ENCODE results near the gene PLVAP.

Gene PLVAP

GRCh38 chr19:17330262-17331044 lies 46.7 kb downstream of the PLVAP start:
- Mint-ChIP-seq H3K4me1 (peaks cover 42% of the 10 kb centered on the region), H3K9me3 (no peaks in the 10 kb centered on the region), H3K27me3 (peaks cover 42% of the 10 kb centered on the region), H3K27ac (peak overlapping the region; percentile 60), H3K4me3 (peak overlapping the region; percentile 37), H3K36me3 (peaks cover 14% of the 10 kb centered on the region)
- CTCF ChIA-PET = no interaction called here
- no peak for DNase-seq

- Mint-ChIP-seq H3K9me3 (no peaks in the 10 kb centered on the region), H3K4me1 (peaks cover 35% of the 10 kb centered on the region), H3K4me3 (peak overlapping the region; percentile 49), H3K27me3 (peaks cover 39% of the 10 kb centered on the region), H3K27ac (peak overlapping the region; percentile 68), H3K36me3 (peaks cover 14% of the 10 kb centered on the region)
- CTCF ChIA-PET = no interaction called here
- no peak for DNase-seq
Observed at GRCh38 chr19:17329366-17330261, 47.5 kb downstream of the PLVAP start.

- no peaks in the 10 kb centered on the region for H3K9me3 Mint-ChIP-seq
Observed at GRCh38 chr19:17328517-17329365, 48.4 kb downstream of the PLVAP start.

GRCh38 chr19:17327654-17328516 lies 49.3 kb downstream of the PLVAP start:
- Mint-ChIP-seq H3K4me3 (peak overlapping the region; percentile 69), H3K36me3 (peaks cover 9% of the 10 kb centered on the region), H3K4me1 (peaks cover 28% of the 10 kb centered on the region), H3K9me3 (no peaks in the 10 kb centered on the region), H3K27ac (no peak overlapping the region), H3K27me3 (peaks cover 38% of the 10 kb centered on the region)
- CTCF ChIA-PET = interaction anchor here (1.2 kb wide), 1 partner anchor 61 kb away, joined by 3 read pairs; no protein-coding TSS in a partner anchor
- peak; percentile 71 for DNase-seq

More at GRCh38 chr19:17328517-17329365, 48.4 kb downstream of the PLVAP start:
- DNase-seq = peak; percentile 56
- peak overlapping the region; percentile 60 for H3K4me3 Mint-ChIP-seq
- no peak overlapping the region for H3K27ac Mint-ChIP-seq
- peaks cover 31% of the 10 kb centered on the region for H3K4me1 Mint-ChIP-seq
- CTCF ChIA-PET = no interaction called here
- peaks cover 11% of the 10 kb centered on the region for H3K36me3 Mint-ChIP-seq
- H3K27me3 Mint-ChIP-seq = peaks cover 39% of the 10 kb centered on the region

- Mint-ChIP-seq H3K9me3 (no peaks in the 10 kb centered on the region), H3K27ac (no peak overlapping the region), H3K27me3 (peaks cover 33% of the 10 kb centered on the region), H3K4me3 (peak overlapping the region; percentile 21), H3K36me3 (peaks cover 12% of the 10 kb centered on the region), H3K4me1 (peaks cover 21% of the 10 kb centered on the region)
- CTCF ChIA-PET = interaction anchor here (0.6 to 1.8 kb wide), 4 partner anchors 18 to 520 kb away, joined by 3 to 5 read pairs (median 3); partner anchors contain the start of gene DDA1
- no peak for DNase-seq
Observed at GRCh38 chr19:17327068-17327653, 50.0 kb downstream of the PLVAP start.

GRCh38 chr19:17326595-17326966 lies 50.6 kb downstream of the PLVAP start:
- Mint-ChIP-seq H3K4me3 (no peak overlapping the region), H3K27ac (no peak overlapping the region), H3K4me1 (peaks cover 21% of the 10 kb centered on the region), H3K27me3 (peaks cover 33% of the 10 kb centered on the region), H3K36me3 (peaks cover 12% of the 10 kb centered on the region), H3K9me3 (no peaks in the 10 kb centered on the region)
- CTCF ChIA-PET = interaction anchor here (0.6 to 1.8 kb wide), 4 partner anchors 17 to 519 kb away, joined by 3 to 5 read pairs (median 3); partner anchors contain the start of gene DDA1
- no peak for DNase-seq

- Mint-ChIP-seq H3K27me3 (peaks cover 29% of the 10 kb centered on the region), H3K27ac (no peak overlapping the region), H3K4me3 (no peak overlapping the region), H3K4me1 (peaks cover 21% of the 10 kb centered on the region), H3K36me3 (peaks cover 12% of the 10 kb centered on the region), H3K9me3 (no peaks in the 10 kb centered on the region)
- DNase-seq = no peak
- CTCF ChIA-PET = interaction anchor here (1.1 to 1.8 kb wide), 3 partner anchors 17 to 62 kb away, joined by 3 to 5 read pairs (median 3); partner anchors contain the start of gene DDA1
Observed at GRCh38 chr19:17325881-17326594, 51.1 kb downstream of the PLVAP start.

GRCh38 chr19:17325133-17325532 lies 52.0 kb downstream of the PLVAP start:
- H3K36me3 Mint-ChIP-seq = peaks cover 9% of the 10 kb centered on the region
- no peaks in the 10 kb centered on the region for H3K9me3 Mint-ChIP-seq
- no peak overlapping the region for H3K27ac Mint-ChIP-seq
- H3K27me3 Mint-ChIP-seq = peaks cover 20% of the 10 kb centered on the region
- H3K4me3 Mint-ChIP-seq = no peak overlapping the region
- CTCF ChIA-PET = interaction anchor here (1.1 to 1.8 kb wide), 2 partner anchors 16 to 61 kb away, joined by 3 to 5 read pairs; partner anchors contain the start of gene DDA1
- peaks cover 15% of the 10 kb centered on the region for H3K4me1 Mint-ChIP-seq
- DNase-seq = no peak

GRCh38 chr19:17324357-17325114 lies 52.6 kb downstream of the PLVAP start:
- H3K4me1 Mint-ChIP-seq = peaks cover 10% of the 10 kb centered on the region
- no peak overlapping the region for H3K27ac Mint-ChIP-seq
- peaks cover 15% of the 10 kb centered on the region for H3K36me3 Mint-ChIP-seq
- peaks cover 14% of the 10 kb centered on the region for H3K27me3 Mint-ChIP-seq
- DNase-seq = no peak
- CTCF ChIA-PET = no interaction called here
- H3K9me3 Mint-ChIP-seq = no peaks in the 10 kb centered on the region
- no peak overlapping the region for H3K4me3 Mint-ChIP-seq

GRCh38 chr19:17323964-17324332 lies 53.2 kb downstream of the PLVAP start:
- peaks cover 6% of the 10 kb centered on the region for H3K4me1 Mint-ChIP-seq
- peaks cover 8% of the 10 kb centered on the region for H3K27me3 Mint-ChIP-seq
- H3K4me3 Mint-ChIP-seq = no peak overlapping the region
- H3K36me3 Mint-ChIP-seq = peaks cover 20% of the 10 kb centered on the region
- CTCF ChIA-PET = no interaction called here
- peak; percentile 39 for DNase-seq
- H3K27ac Mint-ChIP-seq = no peak overlapping the region
- no peaks in the 10 kb centered on the region for H3K9me3 Mint-ChIP-seq

GRCh38 chr19:17323300-17323963 lies 53.7 kb downstream of the PLVAP start:
- CTCF ChIA-PET = no interaction called here

More at GRCh38 chr19:17323300-17323963, 53.7 kb downstream of the PLVAP start:
- DNase-seq = no peak
- Mint-ChIP-seq H3K27ac (no peak overlapping the region), H3K27me3 (peaks cover 3% of the 10 kb centered on the region), H3K36me3 (peaks cover 20% of the 10 kb centered on the region), H3K4me3 (no peak overlapping the region), H3K4me1 (peaks cover 6% of the 10 kb centered on the region), H3K9me3 (no peaks in the 10 kb centered on the region)
